ENCODE results near the gene CACNA1C.

CACNA1C gene

GRCh38 chr12:2304223-2304622 is 251.4 kb downstream of the CACNA1C start:
- 0 out of 22 replicates have a peak, but pooled peaks cover 0 to 4% (median 0%) of the 10 kb centered on the region in 11 experiments for H3K27me3 ChIP-seq
- H3K9me3 ChIP-seq (replicated peaks in 1 of 11) = peaks cover 7 to 12% (median 10%) of the 10 kb centered on the region in 11 experiments; a peak in 20 of 22 replicates
- peak overlapping the region in 8 of 11 experiments; percentile 10 to 60 (median 32); a peak in 11 of 22 replicates for H3K27ac ChIP-seq
- peak overlapping the region in 1 of 10 experiments; percentile 19; a peak in 1 of 20 replicates for H3K4me3 ChIP-seq
- peak overlapping the region in 7 of 11 experiments; percentile 10 to 44 (median 36); a peak in 8 of 22 replicates for H3K9ac ChIP-seq
- no peaks in the 10 kb centered on the region for H3K36me3 ChIP-seq
- TF ChIP-seq Cebpa-rat (IDR thresholded peaks at IDR 0.05) = no peak
- H4K20me1 ChIP-seq = no peaks in the 10 kb centered on the region
- peaks cover 45 to 88% (median 85%) of the 10 kb centered on the region in 10 experiments for H3K4me1 ChIP-seq
- peak overlapping the region; percentile 31 to 89 (median 83) for H3K4me2 ChIP-seq

- 0 out of 22 replicates have a peak, but pooled peaks cover 0 to 4% (median 0%) of the 10 kb centered on the region in 11 experiments for H3K27me3 ChIP-seq
- no peak for TF ChIP-seq Cebpa-rat (IDR thresholded peaks at IDR 0.05)
- H4K20me1 ChIP-seq = no peaks in the 10 kb centered on the region
- H3K27ac ChIP-seq = peak overlapping the region in 9 of 11 experiments; percentile 19 to 76 (median 62); a peak in 17 of 22 replicates
- peak overlapping the region in 8 of 11 experiments; percentile 3 to 56 (median 26); a peak in 11 of 22 replicates for H3K9ac ChIP-seq
- H3K4me3 ChIP-seq = no peak overlapping the region
- no peaks in the 10 kb centered on the region for H3K36me3 ChIP-seq
- H3K9me3 ChIP-seq (replicated peaks in 1 of 11) = peaks cover 7 to 12% (median 10%) of the 10 kb centered on the region in 11 experiments; a peak in 20 of 22 replicates
- peak overlapping the region; percentile 38 to 89 (median 83) for H3K4me2 ChIP-seq
- peaks cover 53 to 84% (median 82%) of the 10 kb centered on the region in 10 experiments for H3K4me1 ChIP-seq
Measured at GRCh38 chr12:2306012-2306411, 253.2 kb downstream of the CACNA1C start.

- Histone ChIP-seq H3K27ac (peak overlapping the region in 9 of 11 experiments; percentile 39 to 76 (median 62); a peak in 17 of 22 replicates), H3K27me3 (0 out of 22 replicates have a peak, but pooled peaks cover 0 to 4% (median 0%) of the 10 kb centered on the region in 11 experiments), H3K9ac (peak overlapping the region in 4 of 11 experiments; percentile 9 to 56 (median 35); a peak in 5 of 22 replicates), H3K4me2 (peak overlapping the region; percentile 39 to 89 (median 83)), H3K9me3 (replicated peaks in 1 of 11) (peaks cover 7 to 12% (median 10%) of the 10 kb centered on the region in 11 experiments; a peak in 20 of 22 replicates), H3K4me1 (peaks cover 53 to 81% (median 77%) of the 10 kb centered on the region in 10 experiments), H3K36me3 (no peaks in the 10 kb centered on the region), H3K4me3 (no peak overlapping the region), H4K20me1 (no peaks in the 10 kb centered on the region)
- TF ChIP-seq Cebpa-rat (IDR thresholded peaks at IDR 0.05) = no peak
Measured at GRCh38 chr12:2306735-2307134, 253.9 kb downstream of the CACNA1C start.

- TF ChIP-seq Cebpa-rat (IDR thresholded peaks at IDR 0.05) = no peak
- H3K4me3 ChIP-seq = no peak overlapping the region
Measured at GRCh38 chr12:2307550-2307949, 254.8 kb downstream of the CACNA1C start.

GRCh38 chr12:2309647-2310046 is 256.9 kb downstream of the CACNA1C start:
- Histone ChIP-seq H3K4me1 (peaks cover 36 to 54% (median 48%) of the 10 kb centered on the region in 10 experiments), H4K20me1 (no peaks in the 10 kb centered on the region), H3K4me2 (peak overlapping the region; percentile 54 to 76 (median 71)), H3K27me3 (no peaks in the 10 kb centered on the region), H3K36me3 (no peaks in the 10 kb centered on the region), H3K9me3 (replicated peaks in 1 of 11) (peaks cover 7 to 15% (median 10%) of the 10 kb centered on the region in 11 experiments; a peak in 20 of 22 replicates), H3K9ac (peak overlapping the region in 5 of 11 experiments; percentile 7 to 52 (median 42); a peak in 7 of 22 replicates), H3K27ac (peak overlapping the region in 8 of 11 experiments; percentile 3 to 58 (median 32); a peak in 9 of 22 replicates), H3K4me3 (peak overlapping the region in 3 of 10 experiments; percentile 1 to 35 (median 20); a peak in 3 of 20 replicates)
- TF ChIP-seq Cebpa-rat (IDR thresholded peaks at IDR 0.05) = no peak

More at GRCh38 chr12:2307550-2307949, 254.8 kb downstream of the CACNA1C start:
- Histone ChIP-seq H3K27me3 (0 out of 22 replicates have a peak, but pooled peaks cover 0 to 4% (median 0%) of the 10 kb centered on the region in 11 experiments), H3K4me1 (peaks cover 53 to 75% (median 69%) of the 10 kb centered on the region in 10 experiments), H4K20me1 (no peaks in the 10 kb centered on the region), H3K9me3 (replicated peaks in 1 of 11) (peaks cover 7 to 12% (median 10%) of the 10 kb centered on the region in 11 experiments; a peak in 20 of 22 replicates), H3K36me3 (no peaks in the 10 kb centered on the region), H3K27ac (peak overlapping the region in 5 of 11 experiments; percentile 28 to 71 (median 51); a peak in 7 of 22 replicates), H3K4me2 (peak overlapping the region; percentile 39 to 89 (median 83); a peak in 21 of 22 replicates), H3K9ac (no peak overlapping the region)

GRCh38 chr12:2311020-2311778 is 258.4 kb downstream of the CACNA1C start:
- Histone ChIP-seq H3K4me1 (peaks cover 28 to 39% (median 33%) of the 10 kb centered on the region in 10 experiments), H3K4me2 (peak overlapping the region in 9 of 11 experiments; percentile 54 to 76 (median 71); a peak in 9 of 22 replicates), H3K36me3 (no peaks in the 10 kb centered on the region), H4K20me1 (no peaks in the 10 kb centered on the region), H3K9ac (no peak overlapping the region), H3K27ac (no peak overlapping the region), H3K4me3 (no peak overlapping the region), H3K9me3 (replicated peaks in 1 of 11) (peaks cover 7 to 18% (median 10%) of the 10 kb centered on the region in 11 experiments; a peak in 20 of 22 replicates), H3K27me3 (no peaks in the 10 kb centered on the region)
- TF ChIP-seq Cebpa-rat (IDR thresholded peaks at IDR 0.05) = no peak

- Histone ChIP-seq H3K4me2 (no peak overlapping the region), H4K20me1 (no peaks in the 10 kb centered on the region), H3K4me1 (peaks cover 18 to 29% (median 23%) of the 10 kb centered on the region in 10 experiments), H3K27me3 (no peaks in the 10 kb centered on the region), H3K27ac (no peak overlapping the region), H3K9me3 (replicated peaks in 1 of 11) (peaks cover 7 to 18% (median 10%) of the 10 kb centered on the region in 11 experiments; a peak in 20 of 22 replicates), H3K9ac (no peak overlapping the region), H3K36me3 (no peaks in the 10 kb centered on the region), H3K4me3 (no peak overlapping the region)
- TF ChIP-seq Cebpa-rat (IDR thresholded peaks at IDR 0.05) = no peak
Measured at GRCh38 chr12:2312175-2312574, 259.4 kb downstream of the CACNA1C start.

- no peak for TF ChIP-seq Cebpa-rat (IDR thresholded peaks at IDR 0.05)
- H3K9me3 ChIP-seq (replicated peaks in 1 of 11) = peaks cover 7 to 18% (median 10%) of the 10 kb centered on the region in 11 experiments; a peak in 20 of 22 replicates
- peaks cover 13 to 23% (median 17%) of the 10 kb centered on the region in 10 experiments for H3K4me1 ChIP-seq
- H3K4me2 ChIP-seq = no peak overlapping the region
- no peaks in the 10 kb centered on the region for H3K27me3 ChIP-seq
- H3K4me3 ChIP-seq = no peak overlapping the region
- H3K9ac ChIP-seq = no peak overlapping the region
- H3K27ac ChIP-seq = no peak overlapping the region
- no peaks in the 10 kb centered on the region for H4K20me1 ChIP-seq
- H3K36me3 ChIP-seq = no peaks in the 10 kb centered on the region
Measured at GRCh38 chr12:2312770-2313169, 260.0 kb downstream of the CACNA1C start.
